ENCODE results near the gene PATJ.

The PATJ gene

DNA sequence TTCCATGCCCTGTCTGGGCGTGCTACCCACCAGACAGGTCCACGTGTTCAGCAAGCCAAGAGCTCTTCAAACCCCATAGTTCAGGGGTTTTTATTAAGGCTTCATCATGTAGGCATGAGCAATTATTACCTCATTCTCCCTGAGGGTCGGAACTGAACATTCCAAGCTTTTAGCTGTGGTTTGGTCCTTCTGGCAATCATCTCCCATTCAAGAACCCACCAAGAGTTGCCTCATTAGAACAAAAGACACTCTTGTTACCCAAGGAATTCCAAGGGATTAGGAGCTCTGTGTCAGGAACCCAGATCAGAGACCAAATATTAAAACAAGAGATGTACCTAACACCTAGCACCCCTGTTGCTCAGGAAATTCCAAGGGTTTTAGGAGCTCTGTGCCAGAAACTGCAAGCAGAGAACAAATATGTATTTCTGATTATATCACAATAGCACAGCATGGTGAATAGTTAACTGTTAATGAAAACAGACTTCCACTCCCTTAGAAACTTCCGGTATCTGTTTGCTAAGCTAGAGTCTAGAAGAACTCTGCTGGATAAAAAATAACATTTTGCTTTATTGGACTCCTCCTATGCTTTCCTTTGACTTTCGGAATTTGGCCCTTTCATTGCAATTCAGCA is 251.2 kb downstream of the PATJ start:
- DNase-seq = no peak

- DNase-seq = no peak
Measured at GRCh38 chr1:61995641-61996040, 253.4 kb downstream of the PATJ start.

GRCh38 chr1:61997123-61997522 is 254.8 kb downstream of the PATJ start:
- DNase-seq = no peak

DNA sequence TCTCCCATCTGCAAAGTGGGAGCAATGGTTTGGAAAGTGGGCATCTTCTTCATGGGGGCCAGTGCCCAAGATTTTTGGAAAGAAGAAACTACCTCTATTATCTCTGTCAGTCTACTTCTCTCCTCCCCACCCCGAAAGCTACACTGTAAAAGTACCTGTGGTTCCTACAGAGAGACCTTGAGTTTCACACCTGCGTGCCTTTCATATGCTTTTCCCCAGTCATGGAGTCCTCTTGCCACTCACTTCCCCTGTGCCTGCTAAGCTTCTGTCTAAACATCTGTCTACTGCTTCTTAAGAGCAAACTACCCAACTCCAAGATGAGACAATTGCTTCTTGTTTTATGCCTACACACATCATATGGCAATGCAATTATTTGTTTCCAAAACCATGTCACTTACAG is 261.5 kb downstream of the PATJ start:
- DNase-seq = no peak

DNA sequence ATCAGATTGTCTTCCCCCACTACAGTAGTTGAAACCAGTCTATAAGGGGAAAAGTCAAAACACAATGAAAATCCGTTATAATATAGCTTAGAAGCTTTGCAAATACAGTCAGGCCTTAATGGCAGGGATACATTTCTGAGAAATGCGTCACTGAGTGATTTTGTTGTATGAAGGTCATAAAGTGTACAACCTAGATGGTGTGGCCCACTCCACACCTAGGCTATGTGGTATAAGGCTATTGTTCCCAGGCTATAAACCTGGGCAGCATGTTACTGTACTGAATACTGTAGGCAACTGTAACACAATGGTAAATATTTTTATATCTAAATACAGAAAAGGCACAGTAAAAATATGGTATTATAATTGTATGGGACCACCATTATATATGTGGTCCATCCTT is 264.4 kb downstream of the PATJ start:
- no peak for DNase-seq

- DNase-seq = no peak
Measured at GRCh38 chr1:62011006-62011405, 268.7 kb downstream of the PATJ start.

- no peak for DNase-seq
Measured at GRCh38 chr1:62012095-62012494, 269.8 kb downstream of the PATJ start.

GRCh38 chr1:62012836-62013235 is 270.6 kb downstream of the PATJ start:
- DNase-seq = no peak

DNA sequence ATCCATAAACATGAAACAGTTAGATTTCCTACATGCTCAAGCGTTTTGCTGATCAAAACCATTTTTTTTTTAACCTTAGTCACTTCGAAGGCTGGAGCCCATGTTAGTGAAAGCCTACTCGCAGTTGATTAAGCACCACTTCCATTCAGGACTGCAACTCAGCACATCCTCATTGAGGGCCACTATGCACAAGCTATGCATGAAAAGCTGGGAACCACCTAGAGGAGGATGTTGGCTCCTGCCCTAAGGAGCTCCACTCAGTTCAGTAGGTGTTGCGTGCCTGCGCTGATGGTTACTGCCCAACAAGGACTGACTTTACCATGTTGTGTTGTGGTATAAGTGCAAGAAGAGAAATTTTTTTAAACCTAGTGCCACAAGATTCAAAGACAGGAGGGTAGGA is 271.0 kb downstream of the PATJ start:
- no peak for DNase-seq

DNA sequence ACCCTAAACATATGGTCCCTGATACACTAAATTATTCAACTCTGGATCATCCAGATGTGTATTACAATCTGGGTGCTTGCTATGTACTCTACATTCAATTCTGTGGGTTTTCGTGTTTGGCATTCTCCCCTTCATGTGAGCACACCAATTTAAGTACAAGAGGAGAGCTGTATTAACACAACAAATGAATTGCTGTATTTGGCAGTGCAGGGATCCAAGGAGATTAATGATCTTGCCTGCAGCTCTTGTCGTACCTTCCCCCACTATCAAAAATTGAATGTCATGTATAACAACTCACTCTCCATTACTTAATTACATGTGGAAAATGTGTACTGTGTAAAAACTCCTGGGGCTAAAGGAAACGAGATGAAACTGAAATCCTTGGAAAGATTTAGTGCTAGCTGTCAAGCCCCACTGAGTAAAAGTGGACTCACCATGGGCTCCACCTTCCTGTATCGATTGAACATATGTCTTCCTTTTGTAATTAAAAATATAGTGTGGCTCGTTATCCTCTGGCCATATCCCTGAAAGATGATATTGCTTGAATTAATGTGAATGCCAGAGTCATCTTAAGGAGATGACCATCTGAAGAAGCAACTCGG is 280.2 kb downstream of the PATJ start:
- no peak for DNase-seq

GRCh38 chr1:62024690-62025089 is 282.4 kb downstream of the PATJ start:
- DNase-seq = no peak

DNA sequence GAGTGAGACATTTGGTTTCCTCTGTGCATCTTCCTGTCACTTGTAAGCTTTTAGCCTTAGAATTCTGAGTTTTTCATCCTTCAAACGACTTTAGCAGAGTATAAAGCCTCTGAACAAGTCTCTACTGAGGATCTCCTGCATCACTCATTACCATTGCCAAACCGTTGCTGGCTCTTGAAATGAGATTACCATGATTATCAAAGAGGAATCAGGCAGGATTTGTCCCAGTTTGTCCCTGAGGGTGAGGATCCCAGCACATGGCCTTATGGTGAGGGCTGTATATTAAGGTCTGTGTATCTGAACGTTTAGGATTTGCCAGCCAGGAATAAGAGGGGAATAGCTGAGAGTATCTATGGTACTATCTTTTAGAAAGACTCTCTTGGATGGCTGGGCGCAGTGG is 282.9 kb downstream of the PATJ start:
- no peak for DNase-seq

GRCh38 chr1:62025892-62026291 is 283.6 kb downstream of the PATJ start:
- DNase-seq = no peak

- no peak for DNase-seq
Measured at GRCh38 chr1:62029704-62030103, 287.4 kb downstream of the PATJ start.

DNA sequence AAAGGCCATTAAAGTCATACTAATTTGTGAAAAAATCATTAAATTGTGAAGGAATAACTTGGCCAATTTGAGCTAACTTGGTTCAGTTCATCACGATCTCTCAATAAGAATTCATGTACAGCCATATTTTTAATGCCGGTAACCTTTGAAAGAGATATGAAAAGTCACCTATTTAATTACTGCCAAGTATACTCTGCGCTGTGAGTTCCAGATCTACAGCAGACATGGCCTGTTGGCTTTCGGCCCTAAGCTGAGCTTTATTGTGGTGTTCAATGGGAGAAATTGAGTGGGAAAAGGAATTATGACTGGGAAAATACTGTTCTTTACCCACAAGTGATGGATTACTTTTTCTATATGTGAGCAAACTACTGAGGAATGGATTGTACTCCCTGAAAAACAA is 292.5 kb downstream of the PATJ start:
- DNase-seq = no peak

DNA sequence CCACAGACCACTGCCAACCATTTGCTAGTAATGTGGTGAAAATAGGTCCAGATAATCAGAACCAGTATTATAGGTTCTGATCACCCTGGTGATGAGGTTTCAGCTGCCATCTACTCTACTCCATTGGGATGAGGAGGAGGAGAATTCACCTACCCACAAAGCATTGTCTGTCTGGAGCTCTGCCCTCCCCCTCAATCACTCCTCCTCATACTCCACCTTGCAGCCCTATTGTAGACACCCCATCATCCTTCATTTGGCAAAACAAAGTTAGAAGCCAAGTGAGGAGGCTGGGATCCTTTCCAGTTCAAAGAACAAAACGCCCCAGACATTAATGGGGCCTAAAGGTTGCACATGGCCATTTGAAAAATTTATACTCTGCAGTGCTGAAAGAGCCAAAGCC is 295.0 kb downstream of the PATJ start:
- DNase-seq = no peak

DNA sequence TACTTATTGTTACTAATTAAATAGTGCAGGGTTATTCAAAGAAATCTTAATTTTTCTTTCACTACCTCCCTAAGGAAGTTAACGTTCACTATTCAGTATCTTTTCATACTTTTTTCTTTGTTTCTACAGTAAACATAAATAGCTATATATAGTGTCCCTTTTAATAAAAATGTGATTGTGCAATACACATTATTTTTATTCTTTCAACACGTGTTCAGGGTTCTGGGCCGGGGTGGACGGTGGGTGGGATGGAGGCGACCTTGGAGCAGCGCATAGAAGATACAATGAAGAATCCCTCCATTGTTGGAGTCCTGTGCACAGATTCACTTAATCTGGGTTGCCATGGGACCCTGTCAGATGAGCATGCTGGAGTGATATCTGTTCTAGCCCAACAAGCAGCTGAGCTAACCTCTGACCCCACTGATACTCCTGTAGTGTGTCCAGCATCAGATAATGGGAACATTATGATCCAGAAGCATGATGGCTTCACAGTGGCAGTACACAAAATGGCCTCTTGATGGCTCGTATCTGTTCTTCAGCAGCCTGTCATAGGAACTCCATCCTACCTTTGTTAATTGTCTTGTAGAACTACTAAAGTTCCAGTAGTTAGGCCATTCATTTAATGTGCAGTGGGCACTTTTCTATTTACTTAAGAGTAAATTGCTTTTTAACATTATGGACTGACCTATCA is 296.5 kb downstream of the PATJ start:
- no peak for DNase-seq

GRCh38 chr1:62040450-62040849 is 298.2 kb downstream of the PATJ start:
- no peak for DNase-seq

GRCh38 chr1:62040973-62041372 is 298.7 kb downstream of the PATJ start:
- no peak for DNase-seq

DNA sequence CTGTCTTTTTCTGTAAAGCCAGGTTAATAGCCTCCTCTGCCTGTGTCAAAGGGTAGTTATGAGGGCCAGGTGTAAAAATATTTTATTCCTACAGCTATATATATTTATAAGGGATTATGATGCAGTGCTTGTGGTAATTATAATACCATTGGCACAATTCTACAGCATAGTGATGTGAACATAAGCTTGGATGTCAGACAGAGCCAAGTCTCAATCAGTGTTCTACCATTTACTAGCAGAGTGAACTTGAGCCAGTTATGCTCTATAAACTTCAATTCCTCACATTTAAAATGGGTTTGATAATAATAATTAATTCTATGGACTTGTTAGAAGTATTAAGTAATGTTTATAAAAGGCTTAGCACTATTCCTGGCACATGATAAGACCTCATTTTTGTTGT is 300.9 kb downstream of the PATJ start:
- no peak for DNase-seq

GRCh38 chr1:62045574-62045973 is 303.3 kb downstream of the PATJ start:
- no peak for DNase-seq

- DNase-seq = no peak
Measured at GRCh38 chr1:62046927-62047326, 304.6 kb downstream of the PATJ start.

GRCh38 chr1:62050165-62050564 is 307.9 kb downstream of the PATJ start:
- DNase-seq = no peak

GRCh38 chr1:62052946-62053345 is 310.7 kb downstream of the PATJ start:
- DNase-seq = no peak

GRCh38 chr1:62054188-62054587 is 311.9 kb downstream of the PATJ start:
- no peak for DNase-seq

Measured in NK-92 treated with Interleukin-12 subunit alpha and Interleukin-12 subunit beta, amount 100 ng/mL, for 24 hours (cell line).